Fibroblast of villous mesenchyme (primary cell): ENCODE data around the gene CDH23. TPM values are rescaled to one million over a fixed set of nuclear protein-coding genes. Genes with fewer than 3 reads are reported as not detected.

ENCODE experiments used
- DNase-seq: peaks from one replicate; pipeline ENCODE4 v3.0.0-alpha.2; 2010; ENCODE audit warnings: low read depth
- H3K4me3 ChIP-seq: 2 replicates; pipeline ENCODE4 v1.5.1; 2011; ENCODE audit warnings: low read depth, mild to moderate bottlenecking, low read length
- CTCF ChIP-seq: IDR thresholded peaks from 2 replicates; pipeline ENCODE4 v1.5.1; 2012; ENCODE audit warnings: low read depth, mild to moderate bottlenecking, low read length; ENCODE audit not compliant: insufficient read depth
- total RNA-seq: library from RNA; depleted of rRNA; stranded (reverse); fragments of >200 nt; gene quantifications from 2 replicates; pipeline ENCODE4 v1.2.3, GENCODE V29; 2012

The CDH23 gene
- total RNA-seq, 1 donor = under 0.01 TPM

DNA sequence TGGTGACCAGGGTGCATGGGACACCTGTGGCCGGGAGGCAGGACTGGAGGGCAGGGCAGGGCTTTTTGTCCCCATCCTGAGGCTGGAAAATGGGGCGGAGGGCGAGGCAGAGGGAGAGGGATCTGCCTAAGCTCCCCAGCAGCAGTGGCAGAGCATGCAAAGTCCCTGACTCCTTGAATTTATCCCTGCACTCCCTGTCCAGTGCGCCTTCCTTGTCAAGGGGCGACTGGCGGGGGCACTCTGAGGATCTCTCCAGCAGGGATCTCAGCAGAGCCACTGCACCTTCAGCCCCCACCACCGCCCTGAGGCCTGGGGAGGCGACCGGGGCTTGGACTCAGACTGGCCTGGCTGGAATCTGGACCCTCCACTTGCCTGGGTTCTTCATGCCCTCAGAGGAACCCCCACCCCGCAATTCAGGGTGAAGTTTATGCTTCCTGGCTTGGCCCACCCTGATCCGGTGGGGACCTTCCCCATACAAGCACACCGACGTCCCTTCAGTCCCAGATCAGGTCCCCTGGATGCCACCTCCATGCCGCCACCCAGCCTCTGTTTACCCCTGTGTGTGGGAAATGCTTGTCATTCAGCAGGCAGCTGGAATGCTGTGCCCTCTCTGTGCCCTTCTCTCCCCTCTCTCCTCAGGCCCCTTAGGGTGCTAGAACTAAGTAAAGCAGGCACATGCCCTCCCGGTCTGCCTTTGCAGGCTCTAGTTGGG lies 46.3 kb downstream of the CDH23 start:
- no peak overlapping the region for H3K4me3 ChIP-seq
- no peak for TF ChIP-seq CTCF
- DNase-seq = no peak

GRCh38 chr10:71443676-71444075 lies 47.0 kb downstream of the CDH23 start:
- no peak overlapping the region for H3K4me3 ChIP-seq
- TF ChIP-seq CTCF = no peak

DNA sequence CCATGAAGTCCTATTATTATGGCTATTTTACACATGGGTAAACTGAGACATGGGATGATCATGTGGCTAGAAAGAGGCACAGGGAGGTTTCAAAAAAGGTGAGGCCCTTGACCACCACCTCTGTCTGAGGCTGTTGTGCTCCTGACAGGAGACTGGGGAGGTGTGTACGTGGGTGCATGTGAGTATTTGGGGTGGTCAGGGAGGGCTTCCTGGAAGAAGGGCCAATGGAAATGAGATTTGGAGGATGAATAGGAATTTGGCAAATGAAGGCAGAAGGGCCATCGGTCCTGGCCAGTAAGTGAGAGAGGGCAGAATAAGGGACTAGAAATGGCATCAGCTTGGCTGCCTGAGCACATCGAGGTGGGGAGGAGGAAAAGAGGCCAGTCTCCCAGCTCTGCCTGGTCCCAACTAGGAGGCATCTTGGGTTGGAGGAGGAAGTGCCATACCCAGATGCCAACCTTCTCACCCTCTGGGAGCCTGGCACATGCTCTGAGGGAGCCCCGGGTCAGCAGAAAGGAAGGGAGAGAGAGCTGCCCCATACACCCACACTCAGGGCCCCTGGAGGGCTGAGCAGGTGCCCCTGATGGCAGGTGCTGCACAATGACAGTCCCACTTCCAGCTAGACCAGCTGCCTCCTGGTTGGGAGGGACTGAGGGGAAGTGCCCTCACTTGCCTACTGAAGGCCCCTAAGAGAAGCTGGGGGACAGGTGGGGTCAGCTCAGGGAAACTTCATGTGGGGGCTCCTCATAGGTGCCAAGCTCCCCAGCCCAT lies 47.7 kb downstream of the CDH23 start:
- no peak overlapping the region for H3K4me3 ChIP-seq
- no peak for TF ChIP-seq CTCF
- no peak for DNase-seq

More at GRCh38 chr10:71443676-71444075, 47.0 kb downstream of the CDH23 start:
- no peak for DNase-seq

DNA sequence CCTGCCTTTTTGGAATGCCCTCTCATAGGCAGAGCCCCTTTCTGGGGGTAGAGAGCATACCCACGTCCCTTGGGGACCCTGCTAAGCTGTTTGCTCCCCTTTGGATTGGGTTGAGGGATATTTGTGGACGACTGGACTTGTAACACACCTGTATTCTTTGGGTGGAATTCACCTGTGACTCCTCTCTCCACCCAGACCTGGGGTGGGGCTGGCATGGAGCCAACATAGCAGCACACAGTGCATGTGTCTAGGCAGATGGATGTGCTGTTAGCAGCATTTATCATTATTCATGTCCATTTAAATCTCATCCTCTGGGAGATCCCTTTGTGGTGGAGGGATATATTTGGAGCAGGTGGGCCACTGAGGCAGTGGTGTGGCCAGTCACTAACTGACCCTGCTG lies 51.0 kb downstream of the CDH23 start:
- no peak overlapping the region for H3K4me3 ChIP-seq
- TF ChIP-seq CTCF = no peak
- no peak for DNase-seq

GRCh38 chr10:71448146-71448545 lies 51.4 kb downstream of the CDH23 start:
- TF ChIP-seq CTCF = no peak
- no peak overlapping the region for H3K4me3 ChIP-seq
- no peak for DNase-seq

- TF ChIP-seq CTCF = no peak
- no peak overlapping the region for H3K4me3 ChIP-seq
- no peak for DNase-seq
Measured at GRCh38 chr10:71449026-71449425, 52.3 kb downstream of the CDH23 start.

DNA sequence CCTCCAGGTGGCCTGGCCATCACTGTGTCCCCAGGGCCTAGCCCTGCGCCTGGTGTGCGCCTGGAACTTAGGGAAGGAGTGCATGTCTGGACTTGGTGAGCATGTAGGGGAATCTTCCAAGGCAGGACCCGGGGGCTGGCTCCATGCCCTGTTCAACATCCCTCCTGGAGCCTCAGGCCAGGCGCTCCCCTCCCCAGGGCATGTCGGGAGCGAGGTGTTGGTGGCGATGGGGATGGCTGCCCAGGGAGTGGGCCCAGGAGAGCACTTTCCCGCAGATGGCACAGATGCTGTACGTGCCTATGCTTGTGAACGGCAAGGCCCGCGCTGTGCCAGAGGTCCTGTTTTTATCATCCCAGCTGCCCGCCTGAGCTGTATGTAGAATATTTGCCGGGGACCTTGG lies 55.0 kb downstream of the CDH23 start:
- no peak for TF ChIP-seq CTCF
- DNase-seq = no peak
- no peak overlapping the region for H3K4me3 ChIP-seq
